SK-N-SH (cell line): Measurements from ENCODE around the gene MME. TPM values are rescaled to one million over a fixed set of nuclear protein-coding genes. Genes with fewer than 3 reads are reported as not detected.

Source experiments
- CTCF ChIA-PET: fragments of 300-600, 350-600 bp; formaldehyde crosslinking; extraction: SDS; loops from one replicate; lab custom pipeline; 2021; lab: Yijun Ruan, JAX
- POLR2A ChIA-PET: fragments of 350-600 bp; sonication (Branson Sonifier 250); formaldehyde crosslinking; extraction: SDS; loops from one replicate; lab custom pipeline; 2020; ENCODE audit warnings: antibody characterized with exemption, inconsistent platforms; lab: Yijun Ruan, JAX
- DNase-seq: peaks from one replicate; pipeline ENCODE4 v3.0.0; 2012
- H2AFZ ChIP-seq: fragments of 200-600 bp; sonication (generic); 2 replicates; pipeline ENCODE4 v1.8.1; 2016; ENCODE audit warnings: antibody characterized with exemption, mild to moderate bottlenecking, low read depth
- H3F3A ChIP-seq: fragments of 200-600 bp; sonication (generic); replicated peaks from 2 replicates; pipeline ENCODE3; 2016; ENCODE audit warnings: antibody characterized with exemption, mild to moderate bottlenecking; ENCODE audit not compliant: insufficient read depth
- H3K27ac ChIP-seq, 2 experiments: fragments of 200-500 bp in 1 of 2; fragments of 200-600 bp in 1 of 2; sonication (Bioruptor generic) in 1 of 2; sonication (generic), shearing (Covaris generic) in 1 of 2; 2 replicates each; pipeline versions ENCODE4 v1.5.1 to v1.6.1; 2014 to 2016; ENCODE audit warnings: low read depth in 2 of 2, inconsistent platforms in 1 of 2, low read length in 1 of 2, mild to moderate bottlenecking in 1 of 2, mixed read lengths in 1 of 2
- H3K27me3 ChIP-seq: fragments of 200-600 bp; sonication (generic), shearing (Covaris generic); 2 replicates; pipeline ENCODE4 v1.6.1; 2016; ENCODE audit warnings: mixed run types; ENCODE audit not compliant: insufficient read depth
- H3K36me3 ChIP-seq, 2 experiments: fragments of 200-500 bp in 1 of 2; fragments of 200-600 bp in 1 of 2; sonication (Bioruptor generic) in 1 of 2; sonication (generic) in 1 of 2; replicated peaks in 1 of 2; 2 replicates each; pipeline versions ENCODE3 to v1.5.1; 2014 to 2016; ENCODE audit warnings: low read length in 1 of 2, mild to moderate bottlenecking in 1 of 2; ENCODE audit not compliant: insufficient read depth in 2 of 2, control insufficient read depth in 1 of 2
- H3K4me1 ChIP-seq, 2 experiments: fragments of 200-500 bp in 1 of 2; fragments of 200-600 bp in 1 of 2; sonication (Bioruptor generic) in 1 of 2; sonication (generic), shearing (Covaris generic) in 1 of 2; 2 replicates each; pipeline versions ENCODE4 v1.5.1 to v1.6.1; 2014 to 2016; ENCODE audit warnings: low read depth in 1 of 2, low read length in 1 of 2, mixed run types in 1 of 2; ENCODE audit not compliant: insufficient read depth in 2 of 2, control insufficient read depth in 1 of 2
- H3K4me2 ChIP-seq: fragments of 200-600 bp; sonication (generic), shearing (Covaris generic); 2 replicates; pipeline ENCODE4 v1.6.1; 2017; ENCODE audit warnings: mixed run types
- H3K4me3 ChIP-seq, 2 experiments: fragments of 200-500 bp in 1 of 2; fragments of 200-600 bp in 1 of 2; sonication (Bioruptor generic) in 1 of 2; sonication (generic), shearing (Covaris generic) in 1 of 2; 2 replicates each; pipeline versions ENCODE4 v1.5.1 to v1.8.1; 2014 to 2016; ENCODE audit warnings: low read depth in 2 of 2, inconsistent platforms in 1 of 2, low read length in 1 of 2, mild to moderate bottlenecking in 1 of 2, mixed read lengths in 1 of 2, moderate library complexity in 1 of 2
- H3K79me2 ChIP-seq: fragments of 200-600 bp; sonication (generic); 2 replicates; pipeline ENCODE4 v1.8.1; 2017; ENCODE audit warnings: mild to moderate bottlenecking; ENCODE audit not compliant: insufficient read depth
- H3K9ac ChIP-seq: fragments of 200-600 bp; sonication (generic); 2 replicates; pipeline ENCODE4 v1.6.1; 2017; ENCODE audit warnings: mixed run types
- H3K9me2 ChIP-seq: fragments of 200-600 bp; sonication (generic); 2 replicates; pipeline ENCODE4 v1.6.1; 2017; ENCODE audit warnings: mixed run types
- H3K9me3 ChIP-seq: fragments of 200-600 bp; sonication (generic); 2 replicates; pipeline ENCODE4 v1.6.1; 2017; ENCODE audit warnings: mixed run types, mild to moderate bottlenecking, moderate library complexity
- H4K20me1 ChIP-seq: fragments of 200-600 bp; sonication (generic); 2 replicates; pipeline ENCODE4 v1.6.1; 2017; ENCODE audit warnings: mild to moderate bottlenecking, mixed run types; ENCODE audit not compliant: insufficient read depth
- EZH2phosphoT487 ChIP-seq: fragments of 200-600 bp; sonication (generic); IDR thresholded peaks from 2 replicates; pipeline ENCODE4 v1.6.1; 2017; ENCODE audit warnings: low read depth, mixed run types, mild to moderate bottlenecking, antibody characterized with exemption, moderate library complexity, borderline replicate concordance
- FOXJ3 ChIP-seq: sonication (generic); formaldehyde crosslinking; IDR thresholded peaks from 2 replicates; pipeline ENCODE4 v1.5.1; 2020; ENCODE audit warnings: mild to moderate bottlenecking, missing genetic modification reagents
- FOXM1 ChIP-seq: IDR thresholded peaks from 2 replicates; pipeline ENCODE4 v1.4.0; 2012; ENCODE audit warnings: low read depth, mild to moderate bottlenecking
- GABPA ChIP-seq: IDR thresholded peaks from 2 replicates; pipeline ENCODE4 v1.4.0; 2012; ENCODE audit warnings: low read depth, mild to moderate bottlenecking
- MAX ChIP-seq: IDR thresholded peaks from 2 replicates; pipeline ENCODE4 v1.4.0; 2012; ENCODE audit warnings: low read depth
- MEF2A ChIP-seq: IDR thresholded peaks from 2 replicates; pipeline ENCODE4 v1.4.0; 2012; ENCODE audit warnings: low read depth, borderline replicate concordance
- NRF1 ChIP-seq: IDR thresholded peaks from 2 replicates; pipeline ENCODE4 v1.6.1; 2012; ENCODE audit warnings: low read depth, mild to moderate bottlenecking, low read length
- PBX3 ChIP-seq: IDR thresholded peaks from 2 replicates; pipeline ENCODE4; 2012
- RCOR1 ChIP-seq: fragments of 150-350 bp; IDR thresholded peaks from 2 replicates; pipeline ENCODE4 v1.6.1; 2017; ENCODE audit warnings: antibody characterized with exemption, low read length
- RXRA ChIP-seq: IDR thresholded peaks from 2 replicates; pipeline ENCODE4 v1.4.0; 2012; ENCODE audit warnings: low read depth, mild to moderate bottlenecking, borderline replicate concordance
- TAF1 ChIP-seq: IDR thresholded peaks from 2 replicates; pipeline ENCODE4 v1.6.1; 2012; ENCODE audit warnings: low read depth, mild to moderate bottlenecking, low read length, moderate library complexity, borderline replicate concordance
- USF2 ChIP-seq: fragments of 150-350 bp; IDR thresholded peaks from 2 replicates; pipeline ENCODE4 v1.6.1; 2017; ENCODE audit warnings: antibody characterized with exemption, low read length, low read depth, borderline replicate concordance
- YY1 ChIP-seq: IDR thresholded peaks from 2 replicates; pipeline ENCODE4 v1.4.0; 2012; ENCODE audit warnings: low read depth, mild to moderate bottlenecking
- ZBTB33 ChIP-seq: IDR thresholded peaks from 2 replicates; pipeline ENCODE4 v1.4.0; 2012; ENCODE audit warnings: low read depth, borderline replicate concordance
- WGBS: methylation state at CpG from one replicate; pipeline ENCODE4 v1.1.6; 2017; ENCODE audit warnings: low lambda C conversion rate; 5-methylcytosine and 5-hydroxymethylcytosine counted together
- polyA plus RNA-seq, 3 experiments: library from polyadenylated mRNA; depleted of rRNA; stranded (reverse); fragments of >200 nt; gene quantifications; 2 replicates each; pipeline ENCODE4 v1.2.3, GENCODE V29; 2012

Gene MME
- polyA plus RNA-seq, 1 of the 3 experiments (the other 2 are of a cell fraction): 167 TPM

GRCh38 chr3:155229086-155229485 lies 149.0 kb downstream of the MME start:
- Histone ChIP-seq H3K9ac (no peak overlapping the region), H3K27ac (no peak overlapping the region), H3K9me2 (no peaks in the 10 kb centered on the region), H4K20me1 (no peaks in the 10 kb centered on the region), H3K4me3 (no peak overlapping the region), H3K4me1 (peaks cover 6 to 8% of the 10 kb centered on the region in 2 experiments; a peak in 2 of 4 replicates), H3K27me3 (no peaks in the 10 kb centered on the region), H3K4me2 (no peak overlapping the region), H3K36me3 (no peaks in the 10 kb centered on the region), H3K9me3 (no peaks in the 10 kb centered on the region), H2AFZ (no peak overlapping the region), H3K79me2 (no peaks in the 10 kb centered on the region), H3F3A (peaks cover 5% of the 10 kb centered on the region)
- DNase-seq: no peak
- TF ChIP-seq GABPA: no peak
- no peak for TF ChIP-seq USF2
- no peak for TF ChIP-seq TAF1
- TF ChIP-seq PBX3: no peak
- no peak for TF ChIP-seq MAX
- no peak for TF ChIP-seq FOXJ3 (CRISPR knock-in tag)
- no peak for TF ChIP-seq RXRA
- TF ChIP-seq EZH2phosphoT487: no peak
- no peak for TF ChIP-seq NRF1
- TF ChIP-seq FOXM1: no peak
- no peak for TF ChIP-seq RCOR1
- ChIA-PET POLR2A (no interaction called here), CTCF (no interaction called here)
- 41% methylated on average over 1 of the region's 1 CpG for WGBS

- H3K27ac ChIP-seq: no peak overlapping the region
- peaks cover 6 to 8% of the 10 kb centered on the region in 2 experiments; a peak in 2 of 4 replicates for H3K4me1 ChIP-seq
- no peak overlapping the region for H2AFZ ChIP-seq
- DNase-seq: no peak
- TF ChIP-seq PBX3 (no peak), GABPA (no peak), ZBTB33 (no peak), MEF2A (no peak), RXRA (no peak), YY1 (no peak), RCOR1 (no peak)
- H3F3A ChIP-seq: peaks cover 5% of the 10 kb centered on the region
- no peak overlapping the region for H3K4me3 ChIP-seq
- H3K79me2 ChIP-seq: no peaks in the 10 kb centered on the region
- H3K4me2 ChIP-seq: no peak overlapping the region
- H3K9me3 ChIP-seq: no peaks in the 10 kb centered on the region
- no peaks in the 10 kb centered on the region for H3K9me2 ChIP-seq
- ChIA-PET POLR2A (no interaction called here), CTCF (no interaction called here)
- no peak overlapping the region for H3K9ac ChIP-seq
- no peaks in the 10 kb centered on the region for H3K36me3 ChIP-seq
- H3K27me3 ChIP-seq: no peaks in the 10 kb centered on the region
- no peaks in the 10 kb centered on the region for H4K20me1 ChIP-seq
These were observed 150.3 kb downstream of the MME start for GRCh38 chr3:155230382-155230781.
